MV-4-11 (cell line): ENCODE results near the gene ASXL3.

ENCODE experiments used
- DNase-seq: peaks from one replicate; lab custom pipeline; 2025; lab: John Stamatoyannopoulos, UW

The ASXL3 gene

DNA sequence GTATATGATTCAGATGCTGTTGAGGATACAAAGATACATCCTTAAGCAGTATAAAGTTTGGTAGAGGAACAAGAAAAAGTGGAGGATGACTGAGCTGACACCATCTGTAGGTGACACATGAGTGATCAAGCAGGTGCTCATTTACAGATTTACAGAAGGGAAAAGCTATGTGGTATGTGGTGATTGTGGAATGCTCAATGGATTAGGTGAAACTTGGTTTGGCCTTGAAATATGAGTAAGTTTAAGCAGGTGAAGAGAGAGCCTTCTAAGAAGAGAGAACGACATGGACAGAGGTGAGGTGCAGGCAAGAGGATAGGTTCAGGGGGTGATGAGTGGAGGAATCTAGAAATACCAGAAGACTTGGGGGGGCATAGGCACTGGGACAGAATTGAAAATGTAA, 5.9 kb downstream of the ASXL3 start:
- no peak for DNase-seq

DNA sequence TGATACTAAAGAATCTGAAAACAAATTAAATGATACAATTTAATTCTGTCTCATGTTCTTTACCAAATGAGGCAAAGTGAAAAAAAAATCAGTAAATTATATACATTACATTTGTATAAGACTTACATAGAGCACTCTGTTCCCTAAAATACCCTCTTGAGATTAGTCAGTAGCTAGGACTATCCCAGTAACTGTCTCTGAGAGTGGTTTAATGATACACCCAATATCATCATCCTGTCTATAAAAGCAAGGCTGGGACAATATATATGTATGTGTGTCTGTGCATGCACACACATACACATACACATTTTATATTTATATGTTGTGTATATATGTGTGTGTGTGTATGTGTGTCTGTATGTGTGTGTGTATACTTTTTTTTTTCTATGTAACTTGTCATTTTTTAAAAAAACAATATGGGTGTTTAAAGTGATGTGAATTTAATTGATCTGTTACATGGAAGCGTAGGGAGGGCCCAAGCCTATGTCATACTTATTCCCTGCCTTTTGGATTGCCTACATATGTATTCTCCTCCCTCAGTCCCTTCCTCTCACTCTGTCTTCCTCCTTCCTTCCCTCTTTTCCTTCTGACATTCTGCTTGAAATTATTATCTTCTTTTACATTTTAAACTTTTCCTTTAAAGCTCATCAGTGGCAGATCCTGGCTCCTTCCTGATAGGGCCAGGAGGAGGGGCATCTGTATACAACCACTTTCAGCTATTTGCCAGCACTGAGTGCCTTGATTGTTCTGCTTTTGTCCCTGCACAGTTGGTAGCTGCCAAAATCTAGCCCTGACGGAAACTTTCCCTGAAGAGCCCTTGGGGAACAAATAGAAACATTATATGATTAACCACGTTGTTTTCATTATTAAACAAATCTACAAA, 6.8 kb downstream of the ASXL3 start:
- no peak for DNase-seq

DNA sequence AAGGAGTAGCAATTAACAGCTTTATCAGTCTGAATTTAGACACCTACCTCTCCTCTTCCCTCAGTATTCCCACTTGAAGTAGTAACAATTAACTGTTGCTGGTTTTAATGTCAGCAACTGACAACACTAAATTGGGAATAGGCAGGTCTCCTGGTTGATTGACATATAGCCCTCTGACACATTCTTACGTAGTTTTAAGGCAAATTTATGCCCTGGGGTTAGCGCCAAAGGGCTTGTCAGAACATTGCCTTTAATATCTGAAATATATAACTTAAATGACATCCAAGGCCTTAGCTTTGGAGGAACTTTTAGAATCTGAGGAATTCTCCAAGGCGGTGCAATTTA, 7.4 kb downstream of the ASXL3 start:
- DNase-seq, result no peak

DNA sequence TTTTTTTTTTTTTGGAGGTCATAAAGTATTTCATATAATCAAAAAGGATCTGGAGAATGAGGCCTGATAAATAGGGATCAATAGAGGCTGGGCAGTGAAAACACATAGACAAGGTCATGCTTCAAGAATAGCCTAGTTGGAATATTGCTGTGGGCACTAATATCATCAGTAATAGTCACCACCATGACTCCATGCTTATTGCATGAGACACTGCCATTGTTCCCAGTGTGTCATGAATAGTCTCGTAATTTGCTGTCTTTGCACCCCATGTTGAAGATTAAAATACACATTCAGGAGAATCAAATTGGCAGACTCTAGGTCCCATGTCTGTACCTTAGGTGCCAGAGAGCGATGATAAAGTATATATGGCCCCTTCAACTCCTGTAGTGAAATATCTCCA, 10.3 kb downstream of the ASXL3 start:
- no peak for DNase-seq

DNA sequence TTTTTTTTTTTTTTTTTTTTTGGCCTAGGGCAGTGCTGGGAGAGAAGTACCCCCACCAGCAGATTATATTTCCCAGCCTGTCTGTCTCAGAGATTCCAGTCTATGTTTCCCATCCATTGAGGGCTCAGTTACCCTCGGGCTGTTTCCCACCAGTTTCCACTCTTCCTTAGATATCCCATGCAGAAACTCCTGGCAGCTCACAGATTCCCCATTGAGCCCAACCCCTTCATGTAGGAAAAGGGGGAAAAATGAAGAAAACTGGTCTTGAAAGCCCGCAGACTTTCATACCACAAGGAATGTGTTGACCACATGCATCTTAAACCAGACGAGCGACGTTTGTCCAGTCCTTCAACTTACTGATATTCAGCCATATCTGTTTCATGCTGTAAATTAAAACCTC, 15.2 kb downstream of the ASXL3 start:
- DNase-seq, result no peak

DNA sequence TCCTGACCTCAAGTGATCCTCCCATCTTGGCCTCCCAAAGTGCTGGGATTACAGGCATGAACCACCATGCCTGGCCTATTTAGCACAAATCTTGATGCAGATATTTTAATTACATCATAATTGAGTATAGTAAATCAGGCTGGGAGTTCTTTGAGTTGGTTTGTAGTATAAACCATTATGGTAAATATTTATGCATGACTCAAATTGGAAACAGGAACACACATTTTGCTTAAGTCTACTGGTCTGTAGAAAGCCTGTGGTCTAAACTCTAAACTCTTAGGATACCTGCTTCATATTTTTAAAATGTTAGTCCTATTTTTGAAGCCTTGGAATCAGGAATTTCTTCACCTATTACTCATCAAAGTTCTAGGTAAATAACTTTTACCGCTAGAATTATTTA, 16.8 kb downstream of the ASXL3 start:
- DNase-seq, result no peak

DNA sequence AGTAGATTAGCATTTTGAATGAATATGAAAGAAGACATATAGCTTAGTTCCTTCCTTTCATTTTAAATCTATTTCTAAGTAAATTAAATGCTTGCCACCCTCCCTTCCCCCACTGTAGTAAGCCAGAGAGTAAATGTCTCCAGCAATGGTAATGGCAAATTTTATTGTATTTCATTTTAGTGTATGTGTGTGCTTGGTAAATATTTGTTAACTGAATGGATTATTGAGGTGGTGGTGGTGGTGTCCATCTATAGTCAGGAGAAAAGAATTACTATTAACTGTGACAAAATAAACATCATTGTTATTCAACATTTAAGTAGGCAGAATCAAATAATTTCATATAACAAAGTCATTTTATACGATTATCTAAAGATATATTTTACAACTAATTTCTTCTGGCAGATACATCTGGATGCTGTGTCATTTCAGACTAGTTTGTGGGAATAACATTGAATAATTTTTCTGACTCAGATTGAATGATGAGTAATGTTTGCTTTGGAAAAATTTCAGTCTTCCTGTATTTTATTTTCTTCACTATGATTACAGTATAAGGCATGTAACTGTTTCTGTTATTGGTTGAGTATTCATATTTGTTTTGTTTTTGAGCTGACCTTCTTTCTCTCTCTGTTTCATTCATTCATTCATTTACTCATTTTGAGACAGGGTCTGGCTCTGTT, 18.3 kb downstream of the ASXL3 start:
- no peak for DNase-seq

DNA sequence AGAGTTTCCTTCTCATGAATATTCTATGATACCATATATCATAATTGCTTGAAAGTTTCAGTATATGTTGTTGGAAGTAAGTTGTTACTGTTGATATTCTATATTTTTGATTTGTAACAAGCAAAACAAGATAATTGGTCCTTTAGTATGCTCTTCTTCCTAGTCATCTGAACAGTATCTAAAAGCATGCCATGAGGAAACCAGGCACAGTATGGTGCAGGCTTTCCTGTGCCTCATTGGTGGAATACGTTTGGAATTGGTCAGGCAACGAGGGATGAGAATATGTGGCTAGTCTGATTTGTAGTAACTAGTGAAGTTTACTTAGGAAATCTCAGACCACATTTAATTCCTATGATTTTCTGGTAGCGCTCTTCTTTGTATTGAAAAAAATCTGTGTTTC, 22.8 kb downstream of the ASXL3 start:
- no peak for DNase-seq

DNA sequence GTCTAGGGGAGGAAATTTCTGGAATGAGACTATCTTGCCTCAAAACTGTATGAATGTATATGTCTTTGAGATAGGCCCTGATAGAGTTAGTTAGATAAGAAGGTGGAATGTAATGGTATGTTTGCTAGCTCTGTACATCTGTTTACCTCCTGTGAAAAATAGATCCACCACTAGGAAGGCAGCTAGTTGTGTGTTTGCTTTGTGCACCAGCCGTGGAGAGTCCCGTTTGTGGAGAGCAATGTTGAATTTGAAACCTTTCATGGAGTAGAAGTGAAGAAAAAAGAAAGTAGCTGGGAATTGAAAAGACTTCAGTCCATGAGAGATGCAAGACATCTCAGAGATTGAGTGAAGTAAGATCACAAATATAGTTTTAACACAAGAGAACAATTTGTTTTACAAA, 25.4 kb downstream of the ASXL3 start:
- no peak for DNase-seq

DNA sequence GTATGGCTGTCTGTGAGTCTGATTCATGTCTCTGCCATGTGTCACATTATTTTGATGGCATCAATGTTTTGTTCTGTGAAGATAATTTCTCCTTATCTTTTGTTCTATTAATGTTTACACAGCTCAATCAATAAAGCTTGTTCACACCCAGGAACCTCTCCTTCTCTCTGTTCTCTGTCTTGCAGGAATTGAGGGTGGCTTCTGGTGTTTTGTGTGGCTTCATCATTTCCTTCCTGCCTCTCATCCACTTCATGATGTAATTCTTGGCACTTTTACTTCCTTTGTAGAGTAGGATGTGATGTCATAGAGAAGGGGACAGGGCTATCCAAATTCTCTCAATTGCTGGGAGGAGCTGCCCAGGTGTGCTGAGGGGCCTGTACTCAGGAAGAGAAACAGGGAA, 27.2 kb downstream of the ASXL3 start:
- no peak for DNase-seq

DNA sequence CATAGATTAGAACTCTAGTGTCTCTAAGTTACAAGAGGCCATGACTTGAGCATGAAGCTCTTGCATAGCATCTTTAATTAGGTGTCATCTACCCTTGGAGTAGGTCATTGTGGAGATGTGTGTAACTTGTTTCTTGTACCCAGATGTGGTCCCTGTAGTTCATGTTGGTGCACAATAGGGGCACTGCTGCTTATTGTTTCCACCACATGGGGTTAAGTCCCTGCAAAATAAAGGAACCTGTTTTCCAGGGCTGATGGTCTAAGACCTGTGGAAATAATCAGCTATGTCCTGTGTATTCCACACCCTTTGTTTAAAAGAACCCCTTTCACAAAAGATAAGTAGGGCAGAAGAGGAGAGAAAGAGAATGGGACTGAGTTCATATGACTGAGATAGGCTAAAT, 28.6 kb downstream of the ASXL3 start:
- DNase-seq, result no peak

DNA sequence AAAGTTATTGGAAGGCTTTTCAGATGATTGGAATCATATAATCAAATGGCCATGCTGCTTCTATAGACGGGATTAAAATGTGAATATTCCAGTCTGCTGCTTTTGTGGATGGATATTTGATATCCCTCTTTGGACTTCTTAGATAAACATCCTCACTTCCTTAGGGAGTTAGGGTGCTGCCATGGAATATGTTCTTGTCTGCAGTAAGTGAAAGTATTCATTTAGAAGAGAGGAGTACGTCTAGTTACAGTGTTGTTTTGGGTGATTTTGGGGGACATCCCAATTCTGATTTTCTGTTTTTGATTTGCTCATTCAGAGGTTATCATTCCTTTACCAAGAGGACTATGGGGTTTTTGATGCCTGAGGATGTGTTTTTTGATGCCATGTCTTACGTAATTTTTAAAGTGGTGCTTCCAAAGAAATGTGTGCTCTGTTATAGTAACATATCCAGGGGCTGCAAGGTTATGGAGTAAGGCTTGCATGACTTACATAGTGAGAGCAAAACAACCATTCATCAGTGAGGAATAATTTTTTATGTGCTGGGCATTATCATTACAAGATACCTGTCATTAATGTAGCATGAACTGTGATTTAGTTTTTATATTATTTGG, 33.6 kb downstream of the ASXL3 start:
- no peak for DNase-seq

DNA sequence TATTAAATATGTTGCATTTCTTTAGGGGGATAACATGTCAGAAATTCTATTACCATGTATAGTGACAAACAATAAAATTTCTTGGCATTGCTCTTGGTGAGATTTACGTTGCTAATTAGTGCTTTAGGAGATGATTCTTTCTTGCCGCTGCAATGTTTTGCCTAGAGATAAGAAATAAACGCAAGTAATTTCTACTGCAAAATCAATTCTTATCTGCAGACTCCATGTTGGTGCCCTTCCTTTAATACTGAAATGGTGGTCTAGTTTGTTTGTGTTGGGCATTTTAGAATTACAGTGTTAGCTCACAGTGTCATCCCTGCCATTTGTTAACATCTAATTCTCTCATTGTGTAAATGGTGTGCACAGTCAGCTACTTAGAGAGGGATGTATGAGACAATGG, 34.6 kb downstream of the ASXL3 start:
- no peak for DNase-seq

DNA sequence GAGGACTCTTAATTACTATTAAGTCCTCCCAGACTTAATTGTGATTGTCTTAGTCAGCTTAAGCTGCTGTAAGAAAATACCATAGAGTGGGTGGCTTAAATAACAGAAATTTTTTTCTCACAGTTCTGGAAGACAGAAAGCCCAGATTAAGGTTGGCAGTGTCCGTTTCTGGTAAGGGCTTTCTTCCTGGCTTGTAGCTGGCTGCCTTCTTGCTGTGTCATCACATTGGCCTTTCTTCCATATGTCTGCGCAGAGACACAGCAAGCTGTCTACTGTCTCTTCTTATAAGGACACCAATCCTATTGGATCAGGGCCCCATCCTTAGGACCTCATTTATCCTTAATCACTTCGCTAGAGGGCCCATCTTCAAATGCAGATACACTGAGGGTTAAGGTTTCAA, 38.5 kb downstream of the ASXL3 start:
- DNase-seq, result no peak

DNA sequence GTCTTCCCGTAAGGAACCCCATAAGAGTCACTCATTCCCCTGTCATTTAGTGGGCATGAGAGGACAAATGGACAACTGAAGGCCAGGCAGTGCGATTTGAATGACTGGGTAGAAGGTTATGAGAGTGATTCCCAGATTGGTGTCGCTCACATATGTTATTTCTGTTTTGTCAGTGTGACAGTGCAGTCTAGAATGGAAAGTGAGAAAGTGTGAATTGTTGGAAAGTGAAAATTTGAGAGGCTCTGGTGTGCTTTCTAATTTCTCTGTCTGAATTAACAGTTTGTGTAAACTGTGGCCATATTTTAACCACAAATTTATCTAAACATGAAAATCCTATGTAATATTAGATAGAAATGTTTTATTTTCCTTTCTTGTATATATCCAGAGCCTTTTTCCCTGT, 49.1 kb downstream of the ASXL3 start:
- DNase-seq, result no peak

DNA sequence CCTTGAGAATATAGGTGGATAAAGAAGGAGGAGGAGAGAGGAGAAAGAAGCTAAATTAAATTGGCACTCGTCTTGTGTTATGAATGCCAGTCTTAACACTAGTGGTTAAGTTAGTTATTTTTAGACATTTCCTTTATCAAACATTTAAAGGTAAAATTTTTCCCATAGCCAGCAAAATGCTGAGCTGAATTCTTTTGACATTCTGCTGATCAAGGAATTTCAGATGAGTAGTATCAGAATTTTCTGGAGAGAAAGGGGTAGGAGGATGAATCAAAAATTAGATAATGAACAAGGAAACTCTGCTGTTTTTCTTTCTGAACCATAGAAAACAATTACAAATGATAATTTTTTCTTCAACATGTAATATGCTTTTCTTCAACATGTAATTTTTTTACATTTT, 52.5 kb downstream of the ASXL3 start:
- no peak for DNase-seq

DNA sequence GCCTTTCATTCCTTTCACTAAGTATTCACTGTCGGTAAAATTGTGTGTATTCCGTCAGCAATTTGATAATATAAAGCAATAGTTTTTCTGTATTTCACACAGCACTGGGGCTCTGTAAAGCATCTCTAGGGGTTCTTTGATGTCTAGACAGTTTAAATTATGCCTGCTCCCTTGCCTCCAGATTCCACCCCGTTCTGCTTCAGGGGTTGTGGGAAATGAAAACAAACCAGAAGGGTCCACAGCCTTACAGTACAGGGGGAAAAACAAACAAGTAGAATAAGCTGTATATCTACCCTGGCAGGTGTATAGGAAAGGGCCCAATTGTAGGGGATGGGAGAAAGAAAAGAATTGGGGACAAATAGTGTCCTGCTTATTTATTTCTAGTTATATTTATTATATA, 63.1 kb downstream of the ASXL3 start:
- no peak for DNase-seq

DNA sequence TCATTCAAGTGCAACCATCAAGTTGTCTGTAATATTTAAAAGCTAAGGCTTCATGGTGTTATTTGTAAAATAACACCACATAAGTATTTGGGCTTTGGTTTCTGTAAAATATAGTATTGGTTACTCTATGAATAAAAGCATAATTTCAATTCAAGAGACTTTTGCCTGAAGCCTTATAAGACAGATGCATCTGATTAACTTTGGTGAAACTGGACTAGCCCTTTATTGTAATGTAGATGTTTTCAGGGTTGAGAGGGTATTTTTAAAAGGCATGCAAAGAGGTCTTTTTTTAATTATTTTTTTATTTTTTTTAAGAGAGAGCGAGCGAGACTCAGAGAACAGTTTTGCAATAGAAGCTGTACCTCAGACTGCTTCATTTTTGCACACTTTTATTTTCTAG, 66.5 kb downstream of the ASXL3 start:
- DNase-seq, result no peak

DNA sequence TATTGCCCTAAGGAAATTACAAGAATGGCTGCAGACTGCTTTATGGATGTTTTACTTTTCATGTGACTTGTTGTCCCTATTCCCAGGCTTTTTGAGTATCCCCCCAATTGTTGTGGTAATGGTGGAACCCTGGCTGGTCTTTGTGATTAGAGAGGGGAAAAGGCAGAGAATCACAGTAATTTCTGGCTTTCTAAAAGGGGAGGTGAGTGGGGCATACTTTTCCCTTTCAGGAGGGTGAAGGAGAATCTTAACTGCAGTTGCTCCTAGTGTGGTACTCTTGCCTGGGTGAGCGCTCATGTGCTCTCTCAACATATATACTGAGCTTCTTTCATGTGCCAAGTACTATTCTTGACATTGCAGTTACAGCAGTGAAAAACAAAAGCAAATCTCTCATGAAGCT, 69.3 kb downstream of the ASXL3 start:
- DNase-seq, result no peak

DNA sequence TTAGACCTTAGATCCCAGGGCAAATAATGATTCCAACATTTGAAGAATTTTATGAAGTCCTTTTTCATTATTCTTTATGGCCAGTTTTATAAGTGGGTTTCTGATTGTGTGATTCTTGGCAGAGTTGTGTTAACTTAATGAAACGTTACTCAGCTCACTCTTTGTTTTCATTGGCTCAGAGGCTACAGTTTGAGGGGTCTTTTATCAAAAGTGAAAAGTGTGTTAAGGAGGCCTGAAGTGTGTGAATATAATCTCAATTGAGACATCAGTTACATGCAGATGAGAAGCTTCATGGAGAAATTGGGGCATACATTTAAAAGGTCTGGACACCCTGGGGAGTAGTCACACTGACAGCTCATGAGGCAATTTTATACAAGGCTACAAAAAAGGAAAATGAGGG, 74.6 kb downstream of the ASXL3 start:
- DNase-seq, result no peak

DNA sequence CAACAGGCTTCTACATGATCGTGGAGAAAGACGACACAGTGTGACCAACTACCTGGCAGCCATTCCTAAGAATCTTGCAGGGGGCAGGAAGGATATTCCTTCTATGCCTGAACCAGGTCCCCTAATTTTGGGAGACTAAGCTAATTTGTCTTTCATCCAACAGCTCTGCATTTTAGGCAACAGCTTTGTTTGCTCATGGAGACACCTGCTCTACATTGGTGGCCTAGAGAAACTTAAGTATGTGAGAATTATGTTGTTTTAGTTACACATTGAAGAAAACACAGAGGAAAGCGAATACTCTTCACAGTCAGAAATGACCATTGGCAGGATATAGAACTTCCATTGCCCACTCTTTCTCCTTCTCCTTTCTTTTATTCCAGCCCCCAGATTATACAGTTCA, 75.2 kb downstream of the ASXL3 start:
- DNase-seq, result no peak

DNA sequence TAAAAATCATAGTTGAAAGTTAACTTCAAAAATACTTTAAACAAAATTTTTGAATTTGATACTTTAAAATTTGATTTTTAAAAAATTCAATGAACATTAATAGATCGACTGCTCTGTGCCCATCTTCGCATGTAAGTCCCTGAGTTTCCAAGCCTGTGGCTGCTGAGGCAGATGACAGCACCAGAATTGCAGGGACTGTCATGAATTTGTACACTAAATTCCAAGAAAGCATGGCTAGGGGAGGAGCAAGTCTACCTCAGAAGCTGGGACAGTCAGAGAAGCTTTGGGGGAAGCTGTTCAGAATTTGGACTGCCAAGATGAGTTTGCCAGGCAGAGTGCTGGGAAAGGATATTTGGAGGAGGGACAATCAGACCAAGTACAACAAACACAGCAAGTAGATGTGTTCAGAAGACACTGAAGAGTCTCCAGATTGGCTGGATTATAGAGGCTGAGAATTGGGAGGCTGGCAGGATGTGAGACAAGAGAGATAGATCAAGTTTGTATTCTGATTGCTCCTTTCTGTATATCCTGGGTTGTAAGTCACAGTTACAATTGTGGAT, 79.0 kb downstream of the ASXL3 start:
- no peak for DNase-seq

DNA sequence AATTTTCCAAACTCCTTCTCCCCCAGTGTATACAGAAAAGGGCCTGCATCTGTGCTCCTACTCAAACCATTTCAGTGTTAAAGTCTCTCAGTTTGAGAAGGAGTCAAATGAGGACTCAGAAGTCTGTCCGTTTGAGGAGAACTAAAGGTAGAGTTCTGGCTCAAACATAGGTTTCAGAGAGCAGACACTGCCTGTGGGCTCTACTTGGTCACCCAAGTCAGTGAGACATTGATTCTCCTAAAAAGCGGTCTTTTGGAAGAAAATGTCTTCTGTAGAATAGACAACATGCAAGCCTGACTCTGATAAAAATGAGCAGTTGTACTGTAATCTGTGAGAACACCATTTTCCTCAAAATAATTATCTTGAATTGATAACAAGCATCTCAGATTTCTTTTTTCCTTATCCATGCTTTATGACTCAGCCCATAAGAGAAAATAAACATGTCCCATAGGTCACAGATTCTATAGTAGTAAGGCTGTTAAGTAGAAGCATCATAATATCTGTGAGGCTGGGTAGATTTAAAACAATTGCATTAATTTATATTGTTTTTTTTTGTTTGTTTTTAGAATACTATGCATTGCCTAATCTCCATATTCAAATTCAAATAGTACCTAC, 82.8 kb downstream of the ASXL3 start:
- DNase-seq, result no peak
